ENCODE results near the gene RNF4.

Gene RNF4

GRCh38 chr4:2437475-2438215 lies 31.3 kb upstream of the RNF4 start:
- no peak for DNase-seq (ENCODE audit: low read depth in 2 of 2)

GRCh38 chr4:2438822-2439718 lies 29.8 kb upstream of the RNF4 start:
- no peak for DNase-seq (ENCODE audit: low read depth in 2 of 2)

- DNase-seq (ENCODE audit: low read depth in 2 of 2) = peak; percentile 9 to 16
Measured at GRCh38 chr4:2441393-2442174, 27.3 kb upstream of the RNF4 start.

- DNase-seq (ENCODE audit: low read depth in 2 of 2) = no peak
Measured at GRCh38 chr4:2442175-2442993, 26.5 kb upstream of the RNF4 start.

- DNase-seq (ENCODE audit: low read depth in 2 of 2) = no peak
Measured at GRCh38 chr4:2443061-2443730, 25.7 kb upstream of the RNF4 start.

GRCh38 chr4:2443956-2444740 lies 24.8 kb upstream of the RNF4 start:
- no peak for DNase-seq (ENCODE audit: low read depth in 2 of 2)

- no peak for DNase-seq (ENCODE audit: low read depth in 2 of 2)
Measured at GRCh38 chr4:2445130-2445529, 23.8 kb upstream of the RNF4 start.

- DNase-seq (ENCODE audit: low read depth in 2 of 2) = no peak
Measured at GRCh38 chr4:2445571-2445970, 23.3 kb upstream of the RNF4 start.

GRCh38 chr4:2446656-2447564 lies 22.0 kb upstream of the RNF4 start:
- no peak for DNase-seq (ENCODE audit: low read depth in 2 of 2)

GRCh38 chr4:2448589-2448988 lies 20.3 kb upstream of the RNF4 start:
- DNase-seq (ENCODE audit: low read depth in 2 of 2) = no peak

- DNase-seq (ENCODE audit: low read depth in 2 of 2) = no peak
Measured at GRCh38 chr4:2449051-2449450, 19.9 kb upstream of the RNF4 start.

- DNase-seq (ENCODE audit: low read depth in 2 of 2) = no peak
Measured at GRCh38 chr4:2449511-2450392, 19.2 kb upstream of the RNF4 start.

GRCh38 chr4:2450394-2451035 lies 18.4 kb upstream of the RNF4 start:
- DNase-seq (ENCODE audit: low read depth in 2 of 2) = no peak

GRCh38 chr4:2451036-2451520 lies 17.8 kb upstream of the RNF4 start:
- DNase-seq (ENCODE audit: low read depth in 2 of 2) = no peak

GRCh38 chr4:2451821-2452785 lies 16.8 kb upstream of the RNF4 start:
- no peak for DNase-seq (ENCODE audit: low read depth in 2 of 2)

Data from fibroblast of skin of left quadriceps (primary cell).